ENCODE results near the gene FSCN2.

The FSCN2 gene

GRCh38 chr17:81512562-81513371 lies 15.4 kb upstream of the FSCN2 start, which contains the start of gene ACTG1:
TSS of gene ACTG1 (minus strand) at chr17:81512799. CDS start at chr17:81512354, 445 bp downstream.
- peak; percentile 96 for DNase-seq

- peak; percentile 81 for DNase-seq
Measured at GRCh38 chr17:81513372-81513752, 14.8 kb upstream of the FSCN2 start.

GRCh38 chr17:81513753-81514488 lies 14.3 kb upstream of the FSCN2 start:
- peak; percentile 75 for DNase-seq

- no peak for DNase-seq
Measured at GRCh38 chr17:81514489-81514738, 13.8 kb upstream of the FSCN2 start.

- peak; percentile 85 for DNase-seq
Measured at GRCh38 chr17:81514739-81515529, 13.2 kb upstream of the FSCN2 start.

GRCh38 chr17:81515530-81516041 lies 12.6 kb upstream of the FSCN2 start:
- peak; percentile 56 for DNase-seq

- no peak for DNase-seq
Measured at GRCh38 chr17:81516439-81516838, 11.7 kb upstream of the FSCN2 start.

GRCh38 chr17:81517009-81517338 lies 11.2 kb upstream of the FSCN2 start:
- DNase-seq: no peak

- peak; percentile 62 for DNase-seq
Measured at GRCh38 chr17:81517339-81518112, 10.7 kb upstream of the FSCN2 start.

GRCh38 chr17:81518113-81518784 lies 9.9 kb upstream of the FSCN2 start:
- peak; percentile 41 for DNase-seq

GRCh38 chr17:81518785-81519283 lies 9.3 kb upstream of the FSCN2 start:
- peak; percentile 45 for DNase-seq

- peak; percentile 46 for DNase-seq
Measured at GRCh38 chr17:81519284-81520020, 8.7 kb upstream of the FSCN2 start.

GRCh38 chr17:81520021-81520901 lies 7.9 kb upstream of the FSCN2 start:
- DNase-seq: peak; percentile 36

GRCh38 chr17:81522491-81523401 lies 5.4 kb upstream of the FSCN2 start:
- DNase-seq: no peak

- DNase-seq: peak; percentile 74
Measured at GRCh38 chr17:81523402-81524038, 4.7 kb upstream of the FSCN2 start.

- no peak for DNase-seq
Measured at GRCh38 chr17:81524039-81524864, 3.9 kb upstream of the FSCN2 start.

- DNase-seq: no peak
Measured at GRCh38 chr17:81524865-81525159, 3.4 kb upstream of the FSCN2 start.

Data from left hindlimb (tissue), 1 donor.